HK-2 (cell line): Measurements from ENCODE around the gene CCDC69.

Experiments used
- DNase-seq: peaks from one replicate; pipeline ENCODE4 v3.0.0-alpha.2; 2018; ENCODE audit not compliant: unreplicated experiment

Gene CCDC69

GRCh38 chr5:151164687-151165392, 59.1 kb downstream of the CCDC69 start:
- peak; percentile 57 for DNase-seq

- DNase-seq, result no peak
Measured at GRCh38 chr5:151162776-151163175, 61.1 kb downstream of the CCDC69 start.

- DNase-seq, result no peak
Measured at GRCh38 chr5:151159649-151160373, 64.1 kb downstream of the CCDC69 start.

- DNase-seq, result no peak
Measured at GRCh38 chr5:151158287-151158661, 65.6 kb downstream of the CCDC69 start.

GRCh38 chr5:151157426-151158286, 66.2 kb downstream of the CCDC69 start, which contains the start of gene ANXA6:
ANXA6 (minus strand) TSS chr5:151157779; CDS start chr5:151147901, 9,878 bp downstream.
- DNase-seq, result peak; percentile 71

- DNase-seq, result no peak
Measured at GRCh38 chr5:151156507-151157420, 67.1 kb downstream of the CCDC69 start.

GRCh38 chr5:151155775-151156506, 68.0 kb downstream of the CCDC69 start:
- no peak for DNase-seq

- no peak for DNase-seq
Measured at GRCh38 chr5:151154931-151155774, 68.7 kb downstream of the CCDC69 start.

GRCh38 chr5:151153766-151154272, 70.1 kb downstream of the CCDC69 start:
- DNase-seq, result no peak

GRCh38 chr5:151153300-151153699, 70.6 kb downstream of the CCDC69 start:
- DNase-seq, result no peak

GRCh38 chr5:151151793-151152192, 72.1 kb downstream of the CCDC69 start:
- no peak for DNase-seq

- no peak for DNase-seq
Measured at GRCh38 chr5:151151263-151151660, 72.6 kb downstream of the CCDC69 start.

- DNase-seq, result no peak
Measured at GRCh38 chr5:151150471-151151262, 73.2 kb downstream of the CCDC69 start.

- no peak for DNase-seq
Measured at GRCh38 chr5:151148583-151148982, 75.3 kb downstream of the CCDC69 start.

GRCh38 chr5:151147033-151147432, 76.9 kb downstream of the CCDC69 start:
- no peak for DNase-seq

- no peak for DNase-seq
Measured at GRCh38 chr5:151146061-151146460, 77.8 kb downstream of the CCDC69 start.

- no peak for DNase-seq
Measured at GRCh38 chr5:151144922-151145321, 79.0 kb downstream of the CCDC69 start.

- DNase-seq, result no peak
Measured at GRCh38 chr5:151144275-151144674, 79.6 kb downstream of the CCDC69 start.

GRCh38 chr5:151143645-151144044, 80.2 kb downstream of the CCDC69 start:
- no peak for DNase-seq
